KOPT-K1 (cell line): Measurements from ENCODE around the gene ITPKB.
"Not testable (repeated sequence)": the region's sequence is repeated elsewhere in the genome, so short reads cannot be mapped to it uniquely, and the experiment has no call there.

Source experiments
- H3K27ac ChIP-seq: fragments of 200-600 bp; sonication (generic); 2 replicates; pipeline ENCODE4 v1.5.1; 2016; ENCODE audit warnings: antibody characterized with exemption, mild to moderate bottlenecking, low read depth, low read length; ENCODE audit not compliant: poor library complexity, severe bottlenecking
- H3K36me3 ChIP-seq: fragments of 200-600 bp; sonication (generic); 2 replicates; pipeline ENCODE4 v1.5.1; 2017; ENCODE audit warnings: antibody characterized with exemption, mild to moderate bottlenecking, low read length, moderate library complexity; ENCODE audit not compliant: insufficient read depth
- H3K9me3 ChIP-seq: fragments of 200-600 bp; sonication (generic); 2 replicates; pipeline ENCODE4 v1.5.1; 2017; ENCODE audit warnings: antibody characterized with exemption, low read length, mild to moderate bottlenecking; ENCODE audit not compliant: insufficient read depth, poor library complexity, severe bottlenecking

Gene ITPKB

GRCh38 chr1:226599636-226600238 lies 139.3 kb downstream of the ITPKB start:
- Histone ChIP-seq H3K36me3 (no peaks in the 10 kb centered on the region), H3K9me3 (no peaks in the 10 kb centered on the region), H3K27ac (no peak overlapping the region)

GRCh38 chr1:226598955-226599354 lies 140.1 kb downstream of the ITPKB start:
- H3K9me3 ChIP-seq, H3K36me3 ChIP-seq, H3K27ac ChIP-seq: not testable (repeated sequence)

GRCh38 chr1:226598455-226598849 lies 140.6 kb downstream of the ITPKB start:
- no peaks in the 10 kb centered on the region for H3K9me3 ChIP-seq
- H3K36me3 ChIP-seq, result no peaks in the 10 kb centered on the region
- no peak overlapping the region for H3K27ac ChIP-seq

- Histone ChIP-seq H3K9me3 (no peaks in the 10 kb centered on the region), H3K27ac (no peak overlapping the region), H3K36me3 (no peaks in the 10 kb centered on the region)
Observed at GRCh38 chr1:226597616-226598454, 141.2 kb downstream of the ITPKB start.

- no peak overlapping the region for H3K27ac ChIP-seq
- no peaks in the 10 kb centered on the region for H3K9me3 ChIP-seq
- no peaks in the 10 kb centered on the region for H3K36me3 ChIP-seq
Observed at GRCh38 chr1:226596531-226597165, 142.4 kb downstream of the ITPKB start.

GRCh38 chr1:226593541-226593940 lies 145.5 kb downstream of the ITPKB start:
- Histone ChIP-seq H3K36me3 (no peaks in the 10 kb centered on the region), H3K27ac (no peak overlapping the region), H3K9me3 (no peaks in the 10 kb centered on the region)

- Histone ChIP-seq H3K9me3 (no peaks in the 10 kb centered on the region), H3K27ac (no peak overlapping the region), H3K36me3 (no peaks in the 10 kb centered on the region)
Observed at GRCh38 chr1:226590614-226591013, 148.5 kb downstream of the ITPKB start.

GRCh38 chr1:226589008-226589733 lies 149.9 kb downstream of the ITPKB start:
- no peaks in the 10 kb centered on the region for H3K9me3 ChIP-seq
- no peaks in the 10 kb centered on the region for H3K36me3 ChIP-seq
- no peak overlapping the region for H3K27ac ChIP-seq

- no peaks in the 10 kb centered on the region for H3K36me3 ChIP-seq
- H3K9me3 ChIP-seq, result no peaks in the 10 kb centered on the region
- H3K27ac ChIP-seq, result no peak overlapping the region
Observed at GRCh38 chr1:226588484-226588883, 150.6 kb downstream of the ITPKB start.

GRCh38 chr1:226586650-226587422 lies 152.2 kb downstream of the ITPKB start:
- H3K9me3 ChIP-seq, result no peaks in the 10 kb centered on the region
- H3K36me3 ChIP-seq, result no peaks in the 10 kb centered on the region
- no peak overlapping the region for H3K27ac ChIP-seq

- Histone ChIP-seq H3K9me3 (no peaks in the 10 kb centered on the region), H3K27ac (no peak overlapping the region), H3K36me3 (no peaks in the 10 kb centered on the region)
Observed at GRCh38 chr1:226586116-226586515, 153.0 kb downstream of the ITPKB start.

GRCh38 chr1:226584164-226584563 lies 154.9 kb downstream of the ITPKB start:
- H3K36me3 ChIP-seq, result no peaks in the 10 kb centered on the region
- H3K9me3 ChIP-seq, result no peaks in the 10 kb centered on the region
- no peak overlapping the region for H3K27ac ChIP-seq

- Histone ChIP-seq H3K36me3 (no peaks in the 10 kb centered on the region), H3K27ac (no peak overlapping the region), H3K9me3 (no peaks in the 10 kb centered on the region)
Observed at GRCh38 chr1:226582966-226583365, 156.1 kb downstream of the ITPKB start.
